BJ (cell line): ENCODE measurements around the gene UBE2QL1. TPM values are rescaled to one million over a fixed set of nuclear protein-coding genes. Genes with fewer than 3 reads are reported as not detected.

Experiments
- CTCF ChIA-PET: fragments of 350-600 bp; formaldehyde crosslinking; extraction: SDS; loops from one replicate; lab custom pipeline; 2021; ENCODE audit warnings: antibody characterized with exemption, inconsistent platforms; lab: Yijun Ruan, JAX
- POLR2A ChIA-PET: fragments of 300-600 bp; sonication (Branson Sonifier 250); formaldehyde crosslinking; extraction: SDS; loops from one replicate; lab custom pipeline; 2021; ENCODE audit warnings: antibody characterized with exemption; lab: Charles Lee
- DNase-seq: peaks from one replicate; pipeline ENCODE4 v3.0.0-alpha.2; 2011; ENCODE audit warnings: low read depth
- H3K27me3 ChIP-seq: 2 replicates; pipeline ENCODE4 v1.6.0; 2011; ENCODE audit warnings: low read length; ENCODE audit not compliant: control insufficient read depth, insufficient read depth
- H3K36me3 ChIP-seq: 2 replicates; pipeline ENCODE4 v1.5.1; 2011; ENCODE audit warnings: low read length; ENCODE audit not compliant: control insufficient read depth, insufficient read depth
- H3K4me3 ChIP-seq: 2 replicates; pipeline ENCODE4 v1.5.1; 2011; ENCODE audit warnings: low read depth, mild to moderate bottlenecking, control low read depth, low read length
- polyA plus RNA-seq: library from polyadenylated mRNA; depleted of rRNA; stranded (reverse); fragments of >200 nt; gene quantifications from 2 replicates; pipeline ENCODE4 v1.2.3, GENCODE V29; 2011
- TF ChIP-seq, protein P1 (sequence below): IDR thresholded peaks from 2 replicates; pipeline ENCODE4 v1.5.1; 2011; ENCODE audit warnings: low read depth, mild to moderate bottlenecking, control low read depth, inconsistent platforms, low read length, moderate library complexity; ENCODE audit not compliant: insufficient read depth

Gene UBE2QL1
- polyA plus RNA-seq, 1 experiment = not detected

DNA sequence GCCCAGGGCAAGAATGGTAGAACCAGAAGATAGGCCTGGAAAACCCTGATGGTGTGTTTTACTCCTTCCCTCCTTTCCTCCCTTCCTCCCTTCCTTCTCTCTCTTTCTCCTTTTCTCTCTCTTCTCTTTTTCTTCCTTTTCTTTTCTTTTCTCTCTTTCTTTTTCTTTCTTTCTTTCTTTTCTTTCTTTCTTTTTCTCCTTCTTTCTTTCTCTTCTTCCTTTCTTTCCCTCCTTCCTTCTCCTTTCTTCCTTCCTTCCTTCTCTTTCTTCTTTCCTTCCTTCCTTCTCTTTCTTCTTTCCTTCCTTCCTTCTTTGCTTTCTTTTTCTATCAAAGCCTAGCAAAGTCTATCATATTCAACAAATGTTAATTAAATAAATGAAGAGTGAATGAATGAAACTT is 24.0 kb upstream of the UBE2QL1 start:
- ChIA-PET POLR2A (no interaction called here), CTCF (no interaction called here)
- TF ChIP-seq, protein P1, sequence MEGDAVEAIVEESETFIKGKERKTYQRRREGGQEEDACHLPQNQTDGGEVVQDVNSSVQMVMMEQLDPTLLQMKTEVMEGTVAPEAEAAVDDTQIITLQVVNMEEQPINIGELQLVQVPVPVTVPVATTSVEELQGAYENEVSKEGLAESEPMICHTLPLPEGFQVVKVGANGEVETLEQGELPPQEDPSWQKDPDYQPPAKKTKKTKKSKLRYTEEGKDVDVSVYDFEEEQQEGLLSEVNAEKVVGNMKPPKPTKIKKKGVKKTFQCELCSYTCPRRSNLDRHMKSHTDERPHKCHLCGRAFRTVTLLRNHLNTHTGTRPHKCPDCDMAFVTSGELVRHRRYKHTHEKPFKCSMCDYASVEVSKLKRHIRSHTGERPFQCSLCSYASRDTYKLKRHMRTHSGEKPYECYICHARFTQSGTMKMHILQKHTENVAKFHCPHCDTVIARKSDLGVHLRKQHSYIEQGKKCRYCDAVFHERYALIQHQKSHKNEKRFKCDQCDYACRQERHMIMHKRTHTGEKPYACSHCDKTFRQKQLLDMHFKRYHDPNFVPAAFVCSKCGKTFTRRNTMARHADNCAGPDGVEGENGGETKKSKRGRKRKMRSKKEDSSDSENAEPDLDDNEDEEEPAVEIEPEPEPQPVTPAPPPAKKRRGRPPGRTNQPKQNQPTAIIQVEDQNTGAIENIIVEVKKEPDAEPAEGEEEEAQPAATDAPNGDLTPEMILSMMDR = no peak
- DNase-seq = no peak
- no peaks in the 10 kb centered on the region for H3K36me3 ChIP-seq
- H3K27me3 ChIP-seq = no peaks in the 10 kb centered on the region
- H3K4me3 ChIP-seq = no peak overlapping the region

DNA sequence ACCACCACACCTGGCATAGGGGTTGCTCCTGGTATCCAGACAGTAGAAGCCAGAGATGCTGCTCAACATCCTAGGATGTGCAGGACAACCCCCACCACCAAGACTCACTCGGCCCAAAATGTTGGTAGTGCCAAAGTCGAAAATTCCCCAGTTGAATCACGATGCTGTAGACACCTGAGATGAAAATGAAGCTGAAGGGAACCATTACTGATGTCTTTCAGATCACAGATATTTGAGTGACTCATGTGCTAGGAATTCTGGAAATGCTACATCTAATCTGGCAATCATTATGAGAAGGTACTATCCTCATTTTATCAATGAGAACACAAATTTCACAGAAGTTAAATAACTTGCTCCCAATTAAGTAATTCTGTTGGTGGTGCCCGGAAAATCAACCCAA is 21.0 kb upstream of the UBE2QL1 start:
- Histone ChIP-seq H3K36me3 (no peaks in the 10 kb centered on the region), H3K4me3 (no peak overlapping the region), H3K27me3 (no peaks in the 10 kb centered on the region)
- ChIA-PET POLR2A (no interaction called here), CTCF (no interaction called here)
- TF ChIP-seq, protein P1 = no peak
- DNase-seq = no peak

DNA sequence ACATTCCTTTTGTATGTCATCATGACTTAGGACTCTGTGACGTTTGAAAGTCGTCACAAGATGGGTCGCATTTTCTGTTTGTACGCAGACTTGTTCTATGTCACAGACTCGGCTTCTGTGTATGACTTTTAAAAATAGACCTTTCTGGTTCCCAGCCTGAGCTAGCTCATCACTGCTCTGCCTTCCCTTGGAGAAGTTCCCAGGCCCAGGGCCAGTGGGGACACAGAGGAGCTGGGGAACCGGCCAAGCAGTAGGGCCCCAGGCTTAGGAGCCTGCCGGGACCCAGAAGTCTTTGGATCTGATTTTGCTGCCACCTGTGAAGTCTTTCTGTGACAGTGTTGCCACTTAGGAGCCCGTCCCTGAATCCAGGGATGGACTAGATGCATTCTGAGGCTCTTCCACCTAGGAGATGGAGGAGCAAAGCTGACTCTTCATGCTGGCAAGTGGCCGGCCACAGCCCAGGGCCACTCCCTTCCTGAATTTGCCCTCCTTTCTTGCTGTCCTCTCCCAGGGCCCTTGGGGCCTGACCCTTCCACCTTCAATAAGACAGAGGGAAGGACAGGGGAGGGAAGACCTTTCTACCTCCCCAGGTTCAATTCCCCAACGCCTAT is 18.1 kb upstream of the UBE2QL1 start:
- DNase-seq = no peak
- POLR2A ChIA-PET = no interaction called here
- H3K36me3 ChIP-seq = no peaks in the 10 kb centered on the region
- CTCF ChIA-PET = interaction anchor here (0.8 kb wide), 1 partner anchor 10 kb away, joined by 3 read pairs; no protein-coding TSS in a partner anchor
- no peak overlapping the region for H3K4me3 ChIP-seq
- no peaks in the 10 kb centered on the region for H3K27me3 ChIP-seq
- TF ChIP-seq, protein P1 = no peak

DNA sequence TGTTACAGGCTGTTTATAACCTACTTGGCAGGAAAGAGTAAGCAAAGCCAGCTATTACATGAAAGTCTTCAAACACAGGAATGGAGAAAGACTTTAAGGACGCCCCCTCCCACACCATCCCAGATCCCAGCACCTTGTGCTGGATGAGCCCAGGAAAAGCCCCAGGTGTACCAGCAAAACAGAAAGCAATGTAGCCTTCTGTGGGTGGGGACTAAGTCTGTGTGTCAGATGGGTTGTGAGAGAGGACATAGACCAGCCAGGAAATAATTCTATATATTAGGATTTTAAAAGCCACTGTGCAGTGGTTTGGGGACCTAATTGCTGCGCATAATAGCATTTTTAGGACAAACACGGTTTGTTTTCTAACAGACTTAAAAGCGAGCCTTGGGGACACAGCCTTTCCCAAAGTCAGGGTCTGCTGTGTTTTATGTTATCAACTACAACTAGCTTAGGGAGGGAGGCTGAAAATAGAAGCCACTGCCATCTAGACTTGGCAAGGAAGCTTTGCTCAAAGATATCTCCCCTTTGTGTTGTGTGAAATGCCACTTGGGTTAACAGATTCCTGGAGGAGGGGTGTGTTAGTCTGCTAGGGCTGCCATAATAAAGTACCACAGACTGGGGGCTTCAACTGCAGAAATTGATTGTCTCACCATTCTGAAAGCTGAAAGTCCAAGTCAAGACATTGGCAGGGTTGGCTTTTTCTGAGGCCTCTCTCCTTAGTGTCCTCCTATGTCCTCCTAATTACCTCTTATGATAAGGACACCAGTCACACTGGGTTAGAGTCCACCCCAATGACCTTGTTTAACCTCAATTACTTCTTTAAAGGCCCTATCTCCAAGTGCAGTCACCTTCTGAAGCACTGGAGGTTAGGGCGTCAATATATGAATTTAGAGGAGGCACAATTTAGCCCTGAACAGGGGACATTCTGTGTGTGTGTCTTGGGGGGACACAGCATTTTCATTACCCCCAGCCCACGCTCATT is 17.2 kb upstream of the UBE2QL1 start:
- TF ChIP-seq, protein P1 = no peak
- no peak for DNase-seq
- Histone ChIP-seq H3K27me3 (no peaks in the 10 kb centered on the region), H3K36me3 (no peaks in the 10 kb centered on the region), H3K4me3 (no peak overlapping the region)
- CTCF ChIA-PET = interaction anchor here (0.8 kb wide), 1 partner anchor 11 kb away, joined by 3 read pairs; no protein-coding TSS in a partner anchor
- POLR2A ChIA-PET = no interaction called here

DNA sequence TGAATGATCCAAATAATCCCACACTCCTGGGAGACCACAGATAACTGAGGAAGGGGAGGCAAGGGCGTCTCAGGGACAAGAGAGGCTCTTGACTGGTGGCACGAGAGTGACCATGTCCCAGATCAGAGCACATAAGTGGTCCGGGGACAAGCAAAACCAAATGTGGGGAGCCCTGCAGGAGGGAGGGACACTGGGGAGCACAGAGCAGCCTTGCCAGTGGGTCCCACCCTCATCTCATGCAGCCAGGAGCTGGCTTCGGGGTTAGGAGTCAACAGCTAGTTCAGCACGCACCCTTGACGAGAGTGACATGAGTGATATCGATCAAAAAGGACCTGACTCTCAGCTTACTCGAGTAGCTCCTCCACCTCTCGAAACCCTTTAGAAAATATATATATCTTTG is 16.5 kb upstream of the UBE2QL1 start:
- ChIA-PET CTCF (no interaction called here), POLR2A (no interaction called here)
- H3K36me3 ChIP-seq = no peaks in the 10 kb centered on the region
- no peaks in the 10 kb centered on the region for H3K27me3 ChIP-seq
- no peak for DNase-seq
- no peak overlapping the region for H3K4me3 ChIP-seq
- TF ChIP-seq, protein P1 = no peak
